HEK293T (cell line): ENCODE data around the gene CDYL.

ENCODE experiments used
- ARNT ChIP-seq: fragments of 450-650 bp; IDR thresholded peaks from 2 replicates; pipeline ENCODE4 v1.6.1; 2017; ENCODE audit warnings: mild to moderate bottlenecking
- FOXA1 ChIP-seq: fragments of 450-650 bp; IDR thresholded peaks from 2 replicates; pipeline ENCODE4 v1.6.1; 2016; ENCODE audit warnings: mild to moderate bottlenecking
- SUZ12 ChIP-seq: fragments of 450-650 bp; IDR thresholded peaks from 2 replicates; pipeline ENCODE4 v1.6.1; 2016; ENCODE audit warnings: mild to moderate bottlenecking

GRCh38 chr6:4817551-4817950, 41.3 kb downstream of the CDYL start:
- TF ChIP-seq ARNT (no peak), FOXA1 (no peak), SUZ12 (no peak)
